HL-60/S4 (cell line): ENCODE measurements around the gene CYCS.
"Not testable (repeated sequence)": the region's sequence is repeated elsewhere in the genome, so short reads cannot be mapped to it uniquely, and the experiment has no call there.

Experiments used
- in situ Hi-C: fragments of 300-500 bp; cut with MboI; formaldehyde crosslinking; loops from 2 replicates; pipeline ENCODE4 v1.14.3; 2022; ENCODE audit warnings: low sequenced_read_pairs

Gene CYCS

DNA sequence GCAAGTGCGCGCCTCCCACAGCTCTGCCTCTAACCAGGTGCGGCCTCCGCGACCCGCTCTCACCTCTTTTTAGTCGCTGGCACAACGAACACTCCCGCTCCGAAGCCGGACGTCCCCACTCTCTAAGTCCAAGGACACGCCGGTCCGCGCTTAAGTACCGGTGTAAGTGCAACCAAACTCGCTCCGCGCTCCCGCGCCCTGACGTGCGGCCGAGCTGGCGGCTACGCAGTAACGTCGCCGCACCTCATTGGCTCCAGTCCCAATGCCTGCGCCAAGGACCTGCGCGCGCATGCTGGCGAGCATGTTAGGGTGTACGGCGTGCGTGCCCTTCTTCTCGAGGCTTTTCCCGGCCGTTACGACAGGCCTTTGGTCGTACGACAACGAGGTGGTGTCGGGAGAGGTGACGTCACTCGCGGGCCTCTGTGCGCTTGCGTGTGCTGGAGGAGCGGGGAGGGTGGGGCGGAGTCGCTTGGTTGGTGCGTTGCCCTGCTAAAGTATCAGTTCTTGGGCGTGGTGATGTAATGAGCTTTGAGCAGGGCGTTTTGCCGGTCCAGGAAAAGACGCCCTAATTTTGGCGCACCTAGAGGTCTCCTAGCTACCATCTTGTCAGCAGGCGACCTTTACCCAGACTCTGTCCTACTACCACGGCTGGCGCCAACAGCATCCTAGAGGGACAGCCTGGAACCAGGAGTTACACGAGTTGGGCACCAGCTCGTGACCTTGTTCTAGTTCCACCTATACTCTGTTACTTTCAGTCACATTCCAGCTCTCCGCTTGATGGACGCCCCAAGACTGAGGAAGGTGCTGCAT lies at the start of gene CYCS:
Gene CYCS, minus strand, starts transcription at position 124 of the 810 bp plus-strand sequence. CDS start 1,141 bp downstream, outside the sequence.
- in situ Hi-C loops = no loop called here

DNA sequence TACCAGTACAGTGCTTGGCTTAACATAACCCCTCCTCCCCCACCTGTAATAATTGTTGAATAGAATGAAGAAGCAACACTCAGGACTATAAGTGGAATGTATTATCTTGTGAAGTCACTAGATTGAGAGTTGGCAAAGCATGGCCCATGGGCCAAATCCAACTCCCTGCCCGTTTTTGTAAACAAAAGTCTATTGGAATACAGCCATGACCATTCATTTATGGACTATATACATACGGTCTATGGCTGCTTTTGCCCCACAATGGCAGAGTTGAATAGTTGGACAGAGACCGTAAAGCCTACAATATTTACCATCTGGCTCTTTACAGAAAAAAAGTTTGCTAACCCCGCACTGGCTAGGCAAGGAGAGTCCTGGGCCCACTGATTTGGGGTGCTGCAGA lies 48.1 kb upstream of the CYCS start:
- in situ Hi-C loops = no loop called here

DNA sequence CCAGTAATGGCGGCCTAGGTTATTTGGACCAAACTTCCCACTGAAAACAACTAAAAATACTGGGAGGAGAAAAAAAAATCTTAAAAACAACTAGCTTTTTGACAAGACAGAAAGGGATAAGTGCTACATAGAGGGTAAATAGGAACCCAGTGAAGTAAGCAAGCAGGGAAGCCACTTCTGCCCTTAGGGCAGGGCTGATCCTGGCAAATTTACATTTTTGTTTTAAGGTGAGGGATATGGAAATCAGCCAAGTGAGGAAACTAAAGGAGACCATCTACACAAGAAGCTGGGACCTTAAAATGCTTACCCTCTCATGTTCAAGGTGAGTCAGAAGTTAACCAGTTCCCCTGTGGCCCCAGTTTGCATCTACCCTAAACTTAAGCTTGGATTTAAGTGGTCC lies 46.5 kb upstream of the CYCS start:
- in situ Hi-C loops = no loop called here

DNA sequence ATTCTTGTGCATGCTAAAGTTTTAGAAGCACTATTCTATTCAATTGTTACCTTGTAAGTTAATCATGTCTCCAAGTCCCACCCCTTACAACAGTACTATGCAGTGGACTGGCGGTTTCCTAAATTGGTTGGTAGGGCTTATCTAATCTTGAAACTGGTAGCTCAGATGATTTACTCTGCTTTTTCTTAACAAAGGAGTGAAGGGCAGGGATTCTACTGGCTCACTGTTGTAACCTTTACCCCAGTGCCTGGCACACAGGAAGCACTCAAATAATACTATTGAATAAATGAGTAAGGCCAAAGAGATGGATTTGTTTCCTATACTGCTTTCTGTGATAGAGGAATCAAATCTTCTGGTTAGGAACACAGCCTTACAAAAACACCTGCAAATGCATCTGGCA lies 46.0 kb upstream of the CYCS start:
- in situ Hi-C loops = no loop called here

DNA sequence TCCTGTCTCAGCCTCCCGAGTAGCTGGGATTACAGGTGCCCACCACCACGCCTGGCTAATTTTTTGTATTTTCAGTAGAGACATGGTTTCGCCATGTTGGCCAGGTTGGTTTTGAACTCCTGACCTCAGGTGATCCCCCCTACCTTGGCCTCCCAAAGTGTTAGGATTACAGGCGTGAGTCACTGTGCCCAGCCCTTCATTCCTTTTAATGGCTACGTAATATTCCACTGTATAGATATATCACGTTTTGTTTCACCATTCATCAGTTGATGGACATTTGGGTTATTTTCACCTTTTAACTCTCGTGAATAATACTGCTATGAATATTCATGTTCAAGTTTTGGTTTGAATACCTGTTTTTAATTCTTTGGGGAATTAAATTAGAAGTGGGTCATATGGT lies 44.6 kb upstream of the CYCS start:
- in situ Hi-C loops = no loop called here

DNA sequence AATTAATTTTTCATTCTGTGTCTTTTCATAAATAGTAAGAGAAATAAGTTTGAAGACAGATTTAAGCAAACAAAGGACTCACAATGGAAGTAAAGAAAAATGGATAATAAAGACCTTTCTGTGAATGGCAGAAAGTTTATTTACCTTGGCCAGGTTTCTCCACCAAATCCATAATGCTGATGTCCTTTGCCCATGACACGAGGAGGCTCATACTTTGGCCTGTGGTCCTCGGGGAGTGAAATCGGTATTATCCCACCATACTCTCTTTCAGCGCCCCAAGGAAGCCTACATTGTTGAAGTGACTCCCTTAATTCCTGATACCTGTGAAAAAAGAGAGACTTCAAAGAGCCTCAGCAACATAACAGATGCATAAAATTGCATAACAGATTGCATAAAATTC lies 43.1 kb upstream of the CYCS start:
- in situ Hi-C loops = no loop called here

DNA sequence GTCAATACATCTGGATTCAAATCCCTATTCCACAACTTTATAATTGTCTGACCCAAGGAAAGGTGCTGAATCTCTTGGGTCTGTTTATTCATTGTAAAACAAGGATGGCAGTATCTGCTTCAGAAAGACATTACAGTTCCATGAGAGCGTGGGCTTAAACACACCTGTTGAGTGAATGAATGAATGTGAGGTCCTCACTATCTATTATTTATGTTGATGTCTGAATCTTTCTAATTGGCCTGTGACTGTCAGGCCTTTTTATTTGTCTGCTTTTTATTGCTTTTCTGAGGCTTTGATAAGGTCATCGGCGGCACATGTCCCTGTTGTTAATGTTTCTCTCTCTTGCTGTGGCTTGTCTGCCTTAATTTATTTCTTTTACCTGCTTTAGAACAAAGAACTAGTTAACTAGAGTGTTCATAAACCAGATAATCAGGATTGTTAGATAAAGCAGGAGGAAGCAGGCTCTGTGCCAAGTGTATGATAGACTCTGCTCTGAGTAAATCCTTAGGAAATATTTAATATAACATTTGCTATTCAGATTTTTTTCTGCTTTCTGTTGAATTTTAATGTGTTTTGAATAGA lies 42.3 kb upstream of the CYCS start:
- in situ Hi-C loops = no loop called here

DNA sequence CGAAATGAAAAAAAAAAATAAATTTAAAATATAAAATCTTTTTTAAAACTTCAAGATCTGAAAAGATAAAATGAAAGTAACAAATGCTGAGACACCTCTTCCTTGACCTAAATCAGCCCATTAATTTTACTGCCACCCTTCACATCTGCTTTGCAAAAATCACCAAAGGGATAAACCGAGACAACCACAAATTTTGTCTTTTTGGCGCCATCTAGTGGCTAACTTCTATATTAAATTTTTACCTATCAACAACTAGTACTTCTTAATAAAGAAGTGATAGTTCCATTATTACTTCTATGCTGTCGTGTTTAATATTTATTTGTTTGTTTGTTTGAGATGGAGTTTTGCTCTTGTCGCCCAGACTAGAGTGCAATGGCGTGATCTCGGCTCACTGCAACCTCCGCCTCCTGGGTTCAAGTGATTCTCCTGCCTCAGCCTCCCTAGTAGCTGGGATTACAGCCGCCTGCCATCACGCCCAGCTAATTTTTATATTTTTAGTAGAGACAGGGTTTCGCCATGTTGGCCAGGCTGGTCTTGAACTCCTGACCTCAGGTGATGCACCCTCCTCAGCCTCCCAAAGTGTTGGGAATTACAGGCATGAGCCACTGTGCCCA lies 35.0 kb upstream of the CYCS start:
- in situ Hi-C loops = not testable (repeated sequence)

DNA sequence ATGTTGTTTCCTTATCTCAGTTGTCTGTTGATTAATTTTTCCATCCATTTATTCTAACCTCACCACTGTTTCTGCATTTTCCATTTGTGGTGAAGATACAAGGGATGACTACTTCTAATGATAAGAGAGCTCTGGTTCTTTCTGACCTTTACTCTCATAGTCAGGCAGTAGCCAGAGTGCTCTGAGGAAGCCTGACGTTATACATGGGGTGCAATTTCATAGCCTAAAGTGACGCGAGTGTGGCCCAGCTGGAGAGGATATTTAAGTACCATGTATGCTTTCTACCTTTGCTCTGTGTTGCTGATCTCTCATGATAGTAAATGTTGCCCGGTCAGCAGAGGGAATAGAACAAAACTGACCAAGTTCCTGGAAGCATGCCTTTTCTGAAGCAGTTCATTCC lies 33.9 kb upstream of the CYCS start:
- in situ Hi-C loops = no loop called here

DNA sequence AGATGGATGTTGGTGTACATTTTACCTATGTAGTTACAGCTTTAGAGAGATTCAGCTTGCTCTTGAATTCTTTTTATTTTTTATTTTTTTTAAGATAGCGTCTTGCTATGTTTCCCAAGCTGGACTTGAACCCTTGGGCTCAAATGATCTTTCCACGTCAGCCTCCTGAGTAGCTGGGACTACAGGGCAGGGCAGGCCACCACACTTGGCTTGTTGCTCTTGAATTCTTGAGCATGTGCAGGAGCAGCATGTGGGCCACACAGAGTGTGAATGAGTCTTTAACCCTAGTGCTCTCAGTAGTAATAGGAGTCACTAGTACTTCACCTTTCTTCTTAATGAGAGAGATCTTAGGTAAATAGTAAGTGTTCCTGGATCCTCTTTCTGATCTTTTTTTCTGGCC lies 26.7 kb upstream of the CYCS start:
- in situ Hi-C loops = no loop called here

DNA sequence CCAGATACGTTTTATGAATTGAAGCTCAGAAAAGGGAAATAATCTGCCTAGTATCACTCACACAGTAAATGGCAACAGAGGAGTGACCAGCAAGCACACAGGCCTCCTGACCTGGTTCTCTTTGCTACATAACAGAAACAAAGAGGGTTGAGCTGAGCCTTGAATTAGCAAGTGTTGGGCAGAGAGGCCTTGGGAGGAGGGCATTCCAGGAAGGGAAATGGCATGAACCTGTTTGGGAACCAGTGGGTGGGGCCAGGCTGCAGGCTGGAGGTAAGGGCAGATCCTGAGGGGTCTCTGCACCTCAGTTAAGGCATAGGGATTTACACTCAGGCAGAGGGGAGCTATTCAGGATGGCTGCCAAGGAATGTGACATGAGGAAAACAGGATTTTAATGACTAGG lies 24.8 kb upstream of the CYCS start:
- in situ Hi-C loops = no loop called here

DNA sequence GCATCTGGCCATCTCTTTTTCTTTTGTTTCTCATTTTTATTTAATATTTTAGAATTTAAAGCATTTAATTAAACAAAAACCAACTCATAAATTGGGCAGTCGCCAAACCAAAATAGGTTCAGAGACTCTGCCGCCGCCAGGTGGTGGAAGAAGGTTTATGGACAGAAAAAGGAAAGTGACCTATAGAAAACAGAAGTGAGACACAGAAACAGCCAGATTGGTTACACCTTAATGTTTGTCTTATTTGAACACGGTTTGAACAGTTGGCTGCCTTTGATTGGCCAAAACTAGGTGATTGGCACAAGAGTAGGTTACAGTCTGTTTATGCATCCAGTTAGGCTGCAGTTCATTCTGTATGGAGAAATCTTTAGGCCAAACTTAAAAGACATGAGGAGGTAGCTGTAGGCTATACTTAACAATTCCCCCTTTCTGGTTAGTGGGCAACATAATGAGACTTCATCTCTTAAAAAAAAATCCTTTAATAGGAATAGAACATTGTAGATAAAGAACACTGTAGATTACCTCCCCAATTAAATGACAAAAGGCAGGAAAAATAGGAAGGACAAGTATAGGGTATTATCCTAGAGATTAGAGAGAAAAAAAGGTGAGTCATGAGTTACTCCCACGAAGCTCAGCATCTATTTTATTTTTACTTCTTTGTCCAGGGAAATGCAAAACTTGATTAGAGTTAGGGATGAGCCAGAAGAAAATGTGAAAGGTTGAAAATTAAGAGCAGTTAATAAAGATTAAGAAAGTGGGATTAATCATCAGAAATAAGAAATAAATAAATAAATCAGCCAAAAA lies 23.9 kb upstream of the CYCS start:
- in situ Hi-C loops = no loop called here

DNA sequence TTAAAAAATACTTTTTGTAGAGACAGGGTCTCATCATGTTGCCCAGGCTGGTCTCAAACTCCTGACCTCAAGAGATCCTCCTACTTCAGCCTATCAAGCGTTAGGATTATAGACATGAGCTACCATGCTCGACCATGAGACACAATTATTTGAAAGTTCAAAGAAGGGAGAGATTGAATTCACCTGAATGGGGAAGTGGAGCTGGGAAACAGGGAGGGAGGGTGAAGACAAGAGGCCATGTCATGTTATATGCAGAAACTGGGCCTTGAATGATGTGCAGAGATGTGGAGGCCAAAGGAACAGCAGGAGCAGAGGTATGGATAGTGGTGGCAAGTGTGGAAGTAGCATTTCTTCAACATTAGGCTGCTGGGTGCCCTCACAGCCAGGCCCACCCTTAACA lies 18.7 kb upstream of the CYCS start:
- in situ Hi-C loops = no loop called here

DNA sequence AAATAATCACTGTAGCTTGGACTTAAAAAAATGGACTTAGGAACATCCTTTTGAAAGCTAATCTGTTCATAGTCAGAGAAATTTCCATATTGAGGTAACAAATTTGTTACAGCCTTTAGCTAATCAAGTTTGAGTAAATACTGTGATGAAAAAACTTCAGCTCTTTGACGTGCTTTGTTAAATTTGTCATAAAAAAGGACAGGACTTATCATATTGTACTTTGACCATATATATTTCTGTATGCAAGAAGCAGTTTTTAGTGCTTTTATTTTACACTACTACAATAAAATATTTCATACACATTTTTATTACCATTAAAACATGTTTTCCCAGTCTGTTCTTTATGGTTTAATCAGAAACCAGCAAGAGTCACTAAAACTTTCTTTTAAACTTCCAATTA lies 14.5 kb upstream of the CYCS start:
- in situ Hi-C loops = no loop called here

DNA sequence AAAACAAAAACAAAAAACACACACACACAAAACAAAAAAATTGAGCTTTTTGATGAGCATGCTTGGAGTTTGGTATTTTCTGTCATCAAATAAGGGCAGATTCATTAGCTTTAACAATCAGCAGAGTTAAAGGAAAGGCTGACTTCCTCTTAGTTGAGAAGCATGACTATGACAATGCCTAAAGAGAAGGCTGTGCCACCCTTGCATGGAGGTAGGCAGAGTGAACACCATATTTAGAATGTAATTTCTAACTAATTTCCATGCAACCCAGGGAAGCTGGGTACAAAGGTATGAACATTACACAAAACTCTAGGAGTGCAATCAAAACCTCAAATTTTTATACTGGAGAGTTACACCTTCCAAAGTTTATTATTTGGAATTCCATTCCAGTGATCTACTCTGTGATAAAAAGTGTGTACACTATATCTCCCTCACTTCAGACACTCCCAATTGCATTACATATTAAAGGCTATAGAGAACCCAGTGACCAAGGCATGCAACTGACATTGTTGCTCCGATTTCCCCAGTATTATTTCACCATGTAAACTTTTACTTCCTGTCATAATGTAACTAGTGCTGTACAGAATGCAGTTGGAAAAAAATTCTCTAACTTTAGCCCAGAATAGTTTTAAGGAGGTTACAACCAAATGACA lies 9.4 kb upstream of the CYCS start:
- in situ Hi-C loops = no loop called here

DNA sequence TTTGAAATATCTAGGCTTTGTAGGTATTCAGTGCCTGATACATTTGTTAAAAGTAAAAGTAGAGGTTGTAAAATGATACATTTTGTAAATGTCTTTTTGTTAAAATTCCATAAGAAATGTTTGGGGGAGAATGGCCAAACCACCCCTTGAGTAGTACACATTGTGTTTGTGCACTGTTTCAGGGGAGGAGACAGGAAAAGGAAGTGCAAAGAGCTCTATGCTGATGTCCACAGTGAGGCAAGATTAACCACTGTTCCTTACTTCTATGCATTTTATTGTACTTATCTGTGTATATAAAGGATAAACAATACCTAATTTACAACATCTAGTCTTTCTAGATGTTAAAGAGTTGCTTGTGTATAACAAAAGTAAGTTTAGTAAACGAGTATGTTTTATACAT lies 7.4 kb upstream of the CYCS start:
- in situ Hi-C loops = no loop called here

DNA sequence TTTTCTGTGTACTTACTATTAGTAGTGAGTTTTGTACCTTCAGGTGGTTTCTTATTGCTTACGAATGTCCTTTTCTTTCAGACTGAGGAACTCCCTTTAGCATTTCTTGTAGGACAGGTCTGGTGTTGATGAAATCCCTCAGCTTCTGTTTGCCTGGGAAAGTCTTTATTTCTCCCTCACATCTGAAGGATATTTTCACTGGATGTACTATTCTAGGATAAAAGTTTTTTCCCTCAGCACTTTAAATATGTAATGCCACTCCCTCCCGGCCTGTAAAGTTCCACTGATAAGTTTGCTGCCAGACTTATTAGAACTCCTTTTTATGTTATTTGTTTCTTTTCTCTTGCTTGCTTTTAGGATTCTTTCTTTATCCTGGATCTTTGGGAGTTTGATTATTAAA lies 1.7 kb upstream of the CYCS start:
- in situ Hi-C loops = no loop called here

DNA sequence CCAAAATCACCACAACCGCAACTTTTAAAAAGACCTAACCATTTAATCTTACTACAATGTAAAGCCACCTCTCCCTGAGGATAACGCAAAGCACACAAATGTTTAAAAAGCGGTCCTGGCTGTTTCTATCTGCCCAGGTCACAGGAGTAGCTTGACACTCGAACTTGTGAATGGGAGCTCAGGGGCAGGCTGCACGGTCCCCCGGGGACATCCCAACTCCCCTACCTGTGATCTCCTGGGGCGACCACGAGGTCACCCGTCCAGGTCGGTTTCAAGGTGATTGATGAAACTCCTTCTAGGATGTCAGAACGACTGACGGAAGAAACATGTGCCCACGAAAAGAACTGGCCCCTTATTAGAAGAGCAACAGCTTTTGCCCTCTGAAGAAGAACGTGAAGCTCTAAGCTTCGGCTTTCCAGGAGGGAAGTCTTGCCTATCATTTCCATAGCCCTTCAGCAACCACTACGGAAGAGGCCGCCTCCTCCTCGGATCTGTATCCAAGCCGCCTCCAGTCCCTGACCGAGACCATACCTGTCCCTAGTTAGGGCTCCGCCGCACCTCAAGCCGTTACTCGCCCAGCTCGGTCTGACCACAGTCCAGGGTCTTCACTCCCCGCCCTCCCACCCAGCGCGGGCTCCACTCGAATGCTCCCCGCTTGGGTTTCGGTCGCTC lies 459 bp downstream of the CYCS start:
- in situ Hi-C loops = no loop called here

DNA sequence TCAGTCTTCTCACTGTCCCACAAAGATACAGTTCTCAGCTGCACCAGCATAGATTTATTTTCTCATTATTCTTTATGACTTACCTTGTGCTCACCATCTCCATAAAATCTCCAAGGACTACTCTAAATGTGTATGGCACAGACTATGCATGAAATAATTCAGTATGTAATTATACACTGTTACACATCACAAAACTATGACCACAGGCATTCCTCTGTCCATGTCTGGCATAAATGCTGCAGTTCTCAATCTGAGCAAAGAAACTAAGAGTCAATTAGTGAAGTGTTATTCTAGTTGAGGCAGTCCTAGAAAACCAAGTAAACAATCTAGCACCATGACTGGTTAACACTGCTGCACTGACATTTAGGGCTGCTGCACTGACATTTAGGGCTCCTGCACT lies 2.7 kb downstream of the CYCS start:
- in situ Hi-C loops = no loop called here

DNA sequence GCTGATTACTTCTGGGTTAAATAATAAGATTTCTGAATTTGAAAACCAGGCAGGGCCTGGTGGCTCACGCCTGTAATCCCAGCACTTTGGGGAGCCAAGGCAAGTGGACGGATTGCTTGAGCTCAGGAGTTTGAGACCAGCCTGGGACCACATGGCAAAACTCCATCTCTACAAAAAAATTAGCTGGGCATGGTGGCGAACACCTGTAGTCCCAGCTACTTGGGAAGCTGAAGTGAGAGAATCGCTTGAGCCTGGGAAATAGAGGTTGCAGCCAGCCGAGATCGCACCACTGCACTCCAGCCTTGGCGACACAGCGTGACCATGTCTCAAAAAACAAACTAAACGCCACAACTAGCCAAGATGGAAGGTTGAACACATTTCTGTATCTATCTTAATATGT lies 3.5 kb downstream of the CYCS start:
- in situ Hi-C loops = no loop called here

DNA sequence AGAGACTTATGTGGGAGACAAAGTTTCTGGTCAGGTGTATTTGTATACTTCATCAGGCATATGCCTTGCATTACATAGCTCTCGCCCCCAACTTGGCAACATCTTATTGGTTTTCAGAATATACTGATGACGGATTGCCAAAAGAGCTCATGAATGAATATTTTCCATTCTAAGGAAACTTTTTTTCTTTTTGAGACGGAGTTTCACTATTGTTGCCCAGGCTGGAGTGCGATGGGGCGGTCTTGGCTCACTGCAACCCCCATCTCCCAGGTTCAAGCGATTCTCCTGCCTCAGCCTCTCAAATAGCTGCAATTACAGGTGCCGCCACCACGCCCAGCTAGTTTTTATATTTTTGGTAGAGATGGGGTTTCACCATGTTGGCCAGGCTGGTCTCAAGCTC lies 6.0 kb downstream of the CYCS start:
- in situ Hi-C loops = no loop called here
